IMR-90 (cell line): ENCODE data around the gene SGSM2. TPM values are rescaled to one million over a fixed set of nuclear protein-coding genes. Genes with fewer than 3 reads are reported as not detected.

Experiments used
- ATAC-seq: fragments of 200-7000 bp; cut with Tn5 transposase; 2 replicates; pipeline ENCODE4 v1.9.1; 2020; ENCODE audit warnings: low read depth, mild to moderate bottlenecking, moderate library complexity
- BruUV-seq: library from RNA; stranded (reverse); fragments of 400-500 nt; replicated peaks from 2 replicates; lab custom pipeline; 2021; lab: Mats Ljungman, UMichigan
- CTCF ChIA-PET: fragments of 300-600 bp; formaldehyde crosslinking; extraction: SDS; loops from one replicate; lab custom pipeline; 2021; ENCODE audit warnings: antibody characterized with exemption; lab: Yijun Ruan, JAX
- POLR2A ChIA-PET: fragments of 300-600 bp; sonication (Branson Sonifier 250); formaldehyde crosslinking; loops from one replicate; lab custom pipeline; 2022; ENCODE audit warnings: antibody characterized with exemption; ENCODE audit not compliant: unreplicated experiment; lab: Charles Lee
- DNase-seq: peaks from one replicate; pipeline ENCODE4 v3.0.0; 2013
- H2AFZ ChIP-seq: replicated peaks from 2 replicates; pipeline ENCODE3; 2013; ENCODE audit warnings: low read length, mild to moderate bottlenecking; ENCODE audit not compliant: poor library complexity
- H2AK5ac ChIP-seq: 2 replicates; pipeline ENCODE4 v1.6.1; 2013; ENCODE audit warnings: low read depth, low read length, inconsistent platforms
- H2AK9ac ChIP-seq: replicated peaks from 2 replicates; pipeline ENCODE3; 2013; ENCODE audit warnings: mild to moderate bottlenecking, low read depth, low read length, moderate library complexity; ENCODE audit not compliant: poor library complexity
- H2BK120ac ChIP-seq: 2 replicates; pipeline ENCODE4 v1.6.1; 2013; ENCODE audit warnings: low read depth, low read length, inconsistent platforms
- H2BK15ac ChIP-seq: 3 replicates; pipeline ENCODE4 v1.6.1; 2013; ENCODE audit warnings: low read depth, low read length, inconsistent platforms
- H2BK20ac ChIP-seq: 2 replicates; pipeline ENCODE4 v1.6.1; 2013; ENCODE audit warnings: low read depth, mild to moderate bottlenecking, inconsistent platforms, low read length, moderate library complexity
- H2BK5ac ChIP-seq: 2 replicates; pipeline ENCODE4 v1.6.1; 2013; ENCODE audit warnings: mild to moderate bottlenecking, low read depth, low read length, inconsistent platforms; ENCODE audit not compliant: poor library complexity, severe bottlenecking
- H3K14ac ChIP-seq: replicated peaks from 2 replicates; pipeline ENCODE4 v1.6.1; 2013; ENCODE audit warnings: low read depth, low read length, inconsistent platforms
- H3K18ac ChIP-seq: 2 replicates; pipeline ENCODE4 v1.6.1; 2013; ENCODE audit warnings: low read depth, low read length, control low read depth
- H3K23ac ChIP-seq: 2 replicates; pipeline ENCODE4 v1.6.1; 2013; ENCODE audit warnings: low read depth, low read length, inconsistent platforms
- H3K27ac ChIP-seq: 2 replicates; pipeline ENCODE4 v1.5.1; 2013; ENCODE audit warnings: mild to moderate bottlenecking, control low read depth, low read length; ENCODE audit not compliant: insufficient read depth
- H3K27me3 ChIP-seq: 2 replicates; pipeline ENCODE4 v1.6.1; 2013; ENCODE audit warnings: low read length; ENCODE audit not compliant: control insufficient read depth, insufficient read depth
- H3K36me3 ChIP-seq: 2 replicates; pipeline ENCODE4 v1.6.1; 2013; ENCODE audit warnings: low read length, mixed read lengths; ENCODE audit not compliant: control insufficient read depth, insufficient read depth
- H3K4ac ChIP-seq: 2 replicates; pipeline ENCODE4 v1.6.1; 2013; ENCODE audit warnings: low read depth, low read length, inconsistent platforms
- H3K4me1 ChIP-seq: 2 replicates; pipeline ENCODE4 v1.6.1; 2013; ENCODE audit warnings: low read length, mixed read lengths; ENCODE audit not compliant: control insufficient read depth, insufficient read depth
- H3K4me2 ChIP-seq: 2 replicates; pipeline ENCODE4 v1.6.1; 2013; ENCODE audit warnings: low read depth, mild to moderate bottlenecking, control low read depth, low read length, moderate library complexity
- H3K4me3 ChIP-seq: 2 replicates; pipeline ENCODE4 v1.5.1; 2013; ENCODE audit warnings: low read depth, mild to moderate bottlenecking, control low read depth, low read length, moderate library complexity; ENCODE audit not compliant: insufficient read depth
- H3K56ac ChIP-seq: 2 replicates; pipeline ENCODE4 v1.6.1; 2013; ENCODE audit warnings: low read length, inconsistent platforms; ENCODE audit not compliant: insufficient read depth; ENCODE audit errors: extremely low read depth
- H3K79me1 ChIP-seq, 2 experiments: 2 replicates each; pipeline ENCODE4 v1.6.1; 2013; ENCODE audit warnings: low read length in 2 of 2, inconsistent platforms in 1 of 2, low read depth in 1 of 2
- H3K9ac ChIP-seq: 2 replicates; pipeline ENCODE4 v1.6.1; 2013; ENCODE audit warnings: low read depth, low read length, control low read depth
- H3K9me1 ChIP-seq: 2 replicates; pipeline ENCODE4 v1.6.1; 2013; ENCODE audit warnings: low read length, inconsistent platforms; ENCODE audit not compliant: insufficient read depth
- H3K9me3 ChIP-seq: 2 replicates; pipeline ENCODE4 v1.6.1; 2013; ENCODE audit warnings: low read length; ENCODE audit not compliant: control insufficient read depth, insufficient read depth
- H4K20me1 ChIP-seq: 2 replicates; pipeline ENCODE4 v1.6.1; 2013; ENCODE audit warnings: low read length, inconsistent platforms; ENCODE audit not compliant: insufficient read depth
- H4K5ac ChIP-seq: 2 replicates; pipeline ENCODE4 v1.6.1; 2013; ENCODE audit warnings: mild to moderate bottlenecking, low read depth, low read length, control low read depth
- H4K8ac ChIP-seq, 2 experiments: 2 replicates each; pipeline ENCODE4 v1.6.1; 2013; ENCODE audit warnings: low read depth in 2 of 2, low read length in 2 of 2, control low read depth in 1 of 2, inconsistent platforms in 1 of 2
- H4K91ac ChIP-seq: 2 replicates; pipeline ENCODE4 v1.6.1; 2013; ENCODE audit warnings: low read depth, low read length, inconsistent platforms; ENCODE audit not compliant: insufficient read depth
- CHD1 ChIP-seq: IDR thresholded peaks from 2 replicates; pipeline ENCODE4 v1.6.1; 2012; ENCODE audit warnings: low read depth, low read length, improper control_type of control experiment
- WGBS, 2 experiments: methylation state at CpG; one replicate each; pipeline versions ENCODE4 v1.1.5 to v1.1.7; 2013; ENCODE audit warnings: missing lambda C conversion rate in 2 of 2; ENCODE audit not compliant: insufficient read length in 1 of 2; ENCODE audit errors: extremely low coverage in 2 of 2; 5-methylcytosine and 5-hydroxymethylcytosine counted together
- dilution Hi-C: fragments of 300-500 bp; cut with HindIII; formaldehyde crosslinking; loops from one replicate; pipeline ENCODE4 v1.14.3; 2018; ENCODE audit warnings: low sequenced_read_pairs; ENCODE audit not compliant: unreplicated experiment
- in situ Hi-C: fragments of 300-500 bp; cut with MboI; formaldehyde crosslinking; loops from 3 replicates; pipeline ENCODE4 v1.14.3; 2019; ENCODE audit warnings: low sequenced_read_pairs, inconsistent platforms, mixed read lengths
- intact Hi-C: fragments of 100-400 bp; cut with micrococcal nuclease; formaldehyde crosslinking; loops from 2 replicates; pipeline ENCODE4 v1.10.0; 2022
- polyA plus RNA-seq, 3 experiments: library from polyadenylated mRNA; depleted of rRNA; stranded (reverse); fragments of >200 nt; gene quantifications; 2 replicates each; pipeline ENCODE4 v1.2.3, GENCODE V29; 2012; ENCODE audit warnings: low replicate concordance in 1 of 3
- total RNA-seq: library from RNA; depleted of rRNA; stranded (reverse); fragments of >200 nt; gene quantifications from 2 replicates; pipeline ENCODE4 v1.2.3, GENCODE V29; 2012

SGSM2 gene
- total and polyA plus RNA-seq, 2 of the 4 experiments (the other 2 are of a cell fraction) = 13.6 to 81.2 TPM

GRCh38 chr17:2397247-2398171 lies 60.2 kb downstream of the SGSM2 start:
- H2BK120ac ChIP-seq = peak overlapping the region; percentile 90
- H4K8ac ChIP-seq = peak overlapping the region; percentile 61 to 88
- peaks cover 27% of the 10 kb centered on the region for H4K20me1 ChIP-seq
- peak overlapping the region; percentile 67 for H3K18ac ChIP-seq
- peak overlapping the region; percentile 99 for H3K4ac ChIP-seq
- H3K9me1 ChIP-seq = peaks cover 17% of the 10 kb centered on the region
- peak overlapping the region; percentile 88 for H3K14ac ChIP-seq
- no peak for TF ChIP-seq CHD1
- peak overlapping the region; percentile 34 for H4K5ac ChIP-seq
- peak overlapping the region; percentile 70 for H3K4me2 ChIP-seq
- peak overlapping the region; percentile 84 for H3K27ac ChIP-seq
- H3K23ac ChIP-seq = peak overlapping the region; percentile 92
- H3K9ac ChIP-seq = peak overlapping the region; percentile 59
- POLR2A ChIA-PET = no interaction called here
- in situ Hi-C loops (no loop called here), dilution Hi-C loops (no loop called here), intact Hi-C loops (no loop called here)
- no peak for ATAC-seq
- H2BK5ac ChIP-seq = peak overlapping the region; percentile 94
- no peaks in the 10 kb centered on the region for H3K9me3 ChIP-seq
- H4K91ac ChIP-seq = peak overlapping the region; percentile 82
- BruUV-seq = no TSS peak
- no peak overlapping the region for H3K4me3 ChIP-seq
- H3K36me3 ChIP-seq = no peaks in the 10 kb centered on the region
- peaks cover 38% of the 10 kb centered on the region for H3K4me1 ChIP-seq
- H3K56ac ChIP-seq = peak overlapping the region; percentile 50
- H3K27me3 ChIP-seq = no peaks in the 10 kb centered on the region
- H2AK9ac ChIP-seq = peak overlapping the region; percentile 88
- peak overlapping the region; percentile 90 for H2AFZ ChIP-seq
- H2BK20ac ChIP-seq = peak overlapping the region; percentile 90
- H2AK5ac ChIP-seq = peak overlapping the region; percentile 100
- no peak for DNase-seq
- WGBS, 2 experiments = 55% methylated on average over 4 of the region's 12 CpGs; no CpG with 5 or more reads in 1 of the 2 experiments
- H3K79me1 ChIP-seq = peaks cover 14 to 57% of the 10 kb centered on the region in 2 experiments; a peak in 3 of 4 replicates
- peak overlapping the region; percentile 23; the same call in 1 of the 3 replicates for H2BK15ac ChIP-seq
- CTCF ChIA-PET = no interaction called here
